Stimulated activated CD8-positive, alpha-beta memory T cell treated with anti-CD3 and anti-CD28 coated beads, Interleukin-7, amount 100 ng/mL, for 4 hours (primary cell): ENCODE data around the gene TRAF3IP1.

ENCODE experiments used
- DNase-seq, 2 donors: peaks; one replicate each; pipeline ENCODE4 v3.0.0-alpha.2; 2020; ENCODE audit warnings: low read depth in 2 of 2

TRAF3IP1 gene

GRCh38 chr2:238446371-238446770, 126.1 kb downstream of the TRAF3IP1 start:
- no peak for DNase-seq

- DNase-seq = no peak
Measured at GRCh38 chr2:238448031-238448955, 128.0 kb downstream of the TRAF3IP1 start.

GRCh38 chr2:238449241-238449640, 128.9 kb downstream of the TRAF3IP1 start:
- DNase-seq = no peak

- no peak for DNase-seq
Measured at GRCh38 chr2:238449909-238450417, 129.6 kb downstream of the TRAF3IP1 start.

- DNase-seq = no peak
Measured at GRCh38 chr2:238450440-238450861, 130.1 kb downstream of the TRAF3IP1 start.
